DOHH2 (cell line): ENCODE measurements around the gene PHLDA1.

ENCODE experiments used
- EZH2phosphoT487 ChIP-seq: fragments of 200-600 bp; sonication (generic); IDR thresholded peaks from 2 replicates; pipeline ENCODE4 v1.6.1; 2017; ENCODE audit warnings: borderline replicate concordance, mild to moderate bottlenecking, antibody characterized with exemption, low read length, moderate library complexity, mixed read lengths
- TF ChIP-seq, protein P1 (sequence below): fragments of 200-600 bp; sonication (generic); IDR thresholded peaks from one replicate; pipeline ENCODE4 v1.5.1; 2014; ENCODE audit warnings: antibody characterized with exemption, mild to moderate bottlenecking, low read depth, low read length; ENCODE audit not compliant: poor library complexity, severe bottlenecking

DNA sequence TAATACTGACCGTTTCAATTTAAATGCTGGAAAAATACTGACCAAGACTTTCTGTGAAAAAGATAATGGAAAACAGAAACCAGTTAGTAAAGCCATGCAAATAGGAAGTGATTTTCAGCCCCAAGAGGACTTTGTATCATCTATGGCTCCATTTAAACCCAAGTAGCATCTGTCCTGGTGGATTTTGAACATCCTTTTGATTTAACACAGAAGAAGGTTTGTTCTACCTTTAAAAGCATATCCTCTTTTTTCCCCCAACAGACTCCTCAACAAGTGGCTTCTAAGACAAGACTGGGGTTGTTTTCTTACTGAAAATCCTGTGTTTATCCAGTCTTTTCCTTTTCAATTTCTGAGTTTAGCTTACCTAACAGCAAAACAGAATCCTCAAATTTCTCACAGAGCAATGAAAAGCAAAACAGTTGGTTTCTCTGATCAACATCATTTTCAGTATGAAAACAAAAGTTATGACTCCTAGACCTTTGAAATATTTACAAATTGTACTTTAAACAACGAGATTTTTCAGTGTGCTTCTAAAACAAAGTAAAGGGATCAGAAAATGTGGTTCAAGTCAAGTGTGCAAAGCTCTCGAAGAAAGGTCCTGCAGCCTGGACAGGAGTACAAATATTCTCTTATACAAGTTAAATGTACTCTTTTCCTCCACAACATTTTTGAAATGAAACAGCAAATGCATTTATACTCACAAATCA is 2.9 kb downstream of the PHLDA1 start:
- TF ChIP-seq, protein P1, sequence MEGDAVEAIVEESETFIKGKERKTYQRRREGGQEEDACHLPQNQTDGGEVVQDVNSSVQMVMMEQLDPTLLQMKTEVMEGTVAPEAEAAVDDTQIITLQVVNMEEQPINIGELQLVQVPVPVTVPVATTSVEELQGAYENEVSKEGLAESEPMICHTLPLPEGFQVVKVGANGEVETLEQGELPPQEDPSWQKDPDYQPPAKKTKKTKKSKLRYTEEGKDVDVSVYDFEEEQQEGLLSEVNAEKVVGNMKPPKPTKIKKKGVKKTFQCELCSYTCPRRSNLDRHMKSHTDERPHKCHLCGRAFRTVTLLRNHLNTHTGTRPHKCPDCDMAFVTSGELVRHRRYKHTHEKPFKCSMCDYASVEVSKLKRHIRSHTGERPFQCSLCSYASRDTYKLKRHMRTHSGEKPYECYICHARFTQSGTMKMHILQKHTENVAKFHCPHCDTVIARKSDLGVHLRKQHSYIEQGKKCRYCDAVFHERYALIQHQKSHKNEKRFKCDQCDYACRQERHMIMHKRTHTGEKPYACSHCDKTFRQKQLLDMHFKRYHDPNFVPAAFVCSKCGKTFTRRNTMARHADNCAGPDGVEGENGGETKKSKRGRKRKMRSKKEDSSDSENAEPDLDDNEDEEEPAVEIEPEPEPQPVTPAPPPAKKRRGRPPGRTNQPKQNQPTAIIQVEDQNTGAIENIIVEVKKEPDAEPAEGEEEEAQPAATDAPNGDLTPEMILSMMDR: no peak
- TF ChIP-seq EZH2phosphoT487: no peak
